HepG2 (cell line): Measurements from ENCODE around the gene CREB1. TPM values are rescaled to one million over a fixed set of nuclear protein-coding genes. Genes with fewer than 3 reads are reported as not detected.

ENCODE experiments used
- ARHGAP35 ChIP-seq: sonication (generic); formaldehyde crosslinking; IDR thresholded peaks from 2 replicates; pipeline ENCODE4 v1.9.0; 2022; ENCODE audit warnings: mild to moderate bottlenecking, inconsistent platforms, moderate library complexity, missing genetic modification reagents, borderline replicate concordance
- ATF1 ChIP-seq: IDR thresholded peaks from 2 replicates; pipeline ENCODE4 v1.6.1; 2016; ENCODE audit warnings: mild to moderate bottlenecking, control low read depth
- ATF5 ChIP-seq: sonication (generic); formaldehyde crosslinking; IDR thresholded peaks from 2 replicates; pipeline ENCODE4 v1.4.0; 2020; ENCODE audit warnings: mild to moderate bottlenecking, low read depth, missing genetic modification reagents
- EZH2 ChIP-seq: conservative IDR thresholded peaks from 2 replicates; pipeline ENCODE4 v1.6.1; 2012; ENCODE audit warnings: mild to moderate bottlenecking, low read depth, low read length, moderate library complexity
- HNRNPL ChIP-seq: fragments of 200-400 bp; formaldehyde crosslinking; IDR thresholded peaks from 2 replicates; pipeline ENCODE4 v1.6.1; 2017; ENCODE audit warnings: mild to moderate bottlenecking, low read depth, low read length
- IKZF1 ChIP-seq: fragments of 450-650 bp; IDR thresholded peaks from 2 replicates; pipeline ENCODE4 v1.7.1; 2016
- JDP2 ChIP-seq: sonication (generic); formaldehyde crosslinking; IDR thresholded peaks from 2 replicates; pipeline ENCODE4 v1.8.1; 2022; ENCODE audit warnings: missing genetic modification reagents, borderline replicate concordance
- RBM22 ChIP-seq: fragments of 200-400 bp; formaldehyde crosslinking; optimal IDR thresholded peaks from 2 replicates; pipeline ENCODE3; 2017; ENCODE audit warnings: mild to moderate bottlenecking, low read length, moderate library complexity
- SP4 ChIP-seq: sonication (generic); formaldehyde crosslinking; IDR thresholded peaks from 2 replicates; pipeline ENCODE4 v1.8.1; 2023; ENCODE audit warnings: mild to moderate bottlenecking, missing genetic modification reagents
- ZBTB1 ChIP-seq: sonication (generic); formaldehyde crosslinking; IDR thresholded peaks from 2 replicates; pipeline ENCODE4 v1.4.0; 2020; ENCODE audit warnings: missing genetic modification reagents, borderline replicate concordance
- ZBTB4 ChIP-seq: sonication (generic); formaldehyde crosslinking; IDR thresholded peaks from 2 replicates; pipeline ENCODE4 v1.4.0; 2020; ENCODE audit warnings: missing genetic modification reagents, mild to moderate bottlenecking, borderline replicate concordance
- ZNF383 ChIP-seq: sonication (generic); formaldehyde crosslinking; IDR thresholded peaks from 2 replicates; pipeline ENCODE4 v1.4.0; 2020; ENCODE audit warnings: missing genetic modification reagents, mild to moderate bottlenecking, borderline replicate concordance
- ZNF564 ChIP-seq: sonication (generic); formaldehyde crosslinking; IDR thresholded peaks from 2 replicates; pipeline ENCODE4 v1.8.1; 2023; ENCODE audit warnings: mild to moderate bottlenecking, missing genetic modification reagents
- ZNF724P ChIP-seq: sonication (generic); formaldehyde crosslinking; IDR thresholded peaks from 2 replicates; pipeline ENCODE4 v1.8.0; 2022; ENCODE audit warnings: missing genetic modification reagents, borderline replicate concordance
- ZNF790 ChIP-seq: sonication (generic); formaldehyde crosslinking; IDR thresholded peaks from 2 replicates; pipeline ENCODE4 v1.8.0; 2022; ENCODE audit warnings: missing genetic modification reagents, mild to moderate bottlenecking, borderline replicate concordance
- ZSCAN12 ChIP-seq: sonication (generic); formaldehyde crosslinking; IDR thresholded peaks from 2 replicates; pipeline ENCODE4 v1.9.0; 2021; ENCODE audit warnings: mild to moderate bottlenecking, missing genetic modification reagents
- polyA plus RNA-seq, 8 experiments: library from polyadenylated mRNA; depleted of rRNA in 3 of 8; stranded (reverse) in 7 of 8; unstranded in 1 of 8; fragments of >200 nt; fragmentation: Illumina TruSeq in 4 of 8; extraction: Trizol in 4 of 8; gene quantifications; 2 replicates each; pipeline versions ENCODE4 v1.2.1 to v1.2.3, GENCODE V29; 2011 to 2016; ENCODE audit warnings: low read depth in 4 of 8, missing spikeins in 1 of 8, mixed read lengths in 1 of 8; ENCODE audit not compliant: insufficient read depth in 1 of 8
- total RNA-seq, 5 experiments: library from RNA; depleted of rRNA; stranded (reverse); fragments of >200 nt; fragmentation: Illumina TruSeq; extraction: Trizol; gene quantifications; 2 replicates each; pipeline ENCODE4 v1.2.3, GENCODE V29; 2016; ENCODE audit warnings: low read depth in 1 of 5
- TF ChIP-seq, protein P1 (sequence below): sonication (generic); formaldehyde crosslinking; IDR thresholded peaks from 2 replicates; pipeline ENCODE4 v1.5.1; 2020; ENCODE audit warnings: mild to moderate bottlenecking, missing genetic modification reagents, borderline replicate concordance

The CREB1 gene
- total and polyA plus RNA-seq, 2 of the 13 experiments (the other 11 are each of a cell fraction or from before 2014, with no cell fraction given) = 51.8 to 51.9 TPM

DNA sequence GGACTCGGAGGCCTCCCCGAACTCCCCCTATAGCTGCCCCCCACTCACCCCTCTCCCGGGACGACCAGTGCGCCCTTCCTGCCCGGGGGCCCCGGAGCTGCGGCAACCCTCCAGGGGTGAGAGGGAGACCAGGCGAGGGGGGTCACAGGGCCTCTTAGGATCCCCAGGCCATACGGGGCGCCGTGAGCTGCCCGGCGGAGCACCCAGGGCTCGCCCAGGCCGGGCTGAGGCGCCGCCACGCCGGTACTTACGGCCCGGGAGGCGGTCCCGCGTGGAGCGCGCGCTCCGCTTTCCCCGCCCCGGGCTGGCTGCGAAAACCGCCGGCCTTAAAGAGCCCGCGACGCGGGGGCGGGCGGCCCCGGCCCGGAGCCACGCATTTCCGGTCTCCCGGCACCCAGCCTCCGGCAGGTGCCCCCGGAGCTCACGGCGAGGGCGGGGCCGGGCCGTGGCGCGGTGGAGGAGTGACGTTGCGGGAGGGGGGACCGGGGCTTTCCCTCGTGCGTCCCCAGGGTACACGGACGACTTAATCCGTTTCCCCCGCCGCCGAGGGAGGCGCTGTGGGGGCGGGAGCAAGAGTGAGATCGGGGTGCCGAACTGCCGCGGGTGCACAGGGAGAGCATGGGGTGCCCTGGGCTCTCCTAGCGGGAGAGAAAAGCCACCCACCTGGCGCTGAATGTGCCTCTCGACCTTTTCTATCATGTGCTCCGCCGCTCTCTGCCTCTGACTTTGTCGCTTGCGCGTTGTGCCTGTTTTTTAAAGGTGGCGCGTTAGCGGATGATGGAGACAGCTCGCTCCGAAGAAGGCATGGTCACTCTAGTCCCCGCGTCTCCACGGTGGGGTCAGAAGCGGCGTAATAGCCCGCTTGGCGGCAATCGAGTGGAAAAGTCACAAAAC, 95.5 kb downstream of the CREB1 start, which contains the start of gene METTL21A (continued):
- TF ChIP-seq, protein P1, sequence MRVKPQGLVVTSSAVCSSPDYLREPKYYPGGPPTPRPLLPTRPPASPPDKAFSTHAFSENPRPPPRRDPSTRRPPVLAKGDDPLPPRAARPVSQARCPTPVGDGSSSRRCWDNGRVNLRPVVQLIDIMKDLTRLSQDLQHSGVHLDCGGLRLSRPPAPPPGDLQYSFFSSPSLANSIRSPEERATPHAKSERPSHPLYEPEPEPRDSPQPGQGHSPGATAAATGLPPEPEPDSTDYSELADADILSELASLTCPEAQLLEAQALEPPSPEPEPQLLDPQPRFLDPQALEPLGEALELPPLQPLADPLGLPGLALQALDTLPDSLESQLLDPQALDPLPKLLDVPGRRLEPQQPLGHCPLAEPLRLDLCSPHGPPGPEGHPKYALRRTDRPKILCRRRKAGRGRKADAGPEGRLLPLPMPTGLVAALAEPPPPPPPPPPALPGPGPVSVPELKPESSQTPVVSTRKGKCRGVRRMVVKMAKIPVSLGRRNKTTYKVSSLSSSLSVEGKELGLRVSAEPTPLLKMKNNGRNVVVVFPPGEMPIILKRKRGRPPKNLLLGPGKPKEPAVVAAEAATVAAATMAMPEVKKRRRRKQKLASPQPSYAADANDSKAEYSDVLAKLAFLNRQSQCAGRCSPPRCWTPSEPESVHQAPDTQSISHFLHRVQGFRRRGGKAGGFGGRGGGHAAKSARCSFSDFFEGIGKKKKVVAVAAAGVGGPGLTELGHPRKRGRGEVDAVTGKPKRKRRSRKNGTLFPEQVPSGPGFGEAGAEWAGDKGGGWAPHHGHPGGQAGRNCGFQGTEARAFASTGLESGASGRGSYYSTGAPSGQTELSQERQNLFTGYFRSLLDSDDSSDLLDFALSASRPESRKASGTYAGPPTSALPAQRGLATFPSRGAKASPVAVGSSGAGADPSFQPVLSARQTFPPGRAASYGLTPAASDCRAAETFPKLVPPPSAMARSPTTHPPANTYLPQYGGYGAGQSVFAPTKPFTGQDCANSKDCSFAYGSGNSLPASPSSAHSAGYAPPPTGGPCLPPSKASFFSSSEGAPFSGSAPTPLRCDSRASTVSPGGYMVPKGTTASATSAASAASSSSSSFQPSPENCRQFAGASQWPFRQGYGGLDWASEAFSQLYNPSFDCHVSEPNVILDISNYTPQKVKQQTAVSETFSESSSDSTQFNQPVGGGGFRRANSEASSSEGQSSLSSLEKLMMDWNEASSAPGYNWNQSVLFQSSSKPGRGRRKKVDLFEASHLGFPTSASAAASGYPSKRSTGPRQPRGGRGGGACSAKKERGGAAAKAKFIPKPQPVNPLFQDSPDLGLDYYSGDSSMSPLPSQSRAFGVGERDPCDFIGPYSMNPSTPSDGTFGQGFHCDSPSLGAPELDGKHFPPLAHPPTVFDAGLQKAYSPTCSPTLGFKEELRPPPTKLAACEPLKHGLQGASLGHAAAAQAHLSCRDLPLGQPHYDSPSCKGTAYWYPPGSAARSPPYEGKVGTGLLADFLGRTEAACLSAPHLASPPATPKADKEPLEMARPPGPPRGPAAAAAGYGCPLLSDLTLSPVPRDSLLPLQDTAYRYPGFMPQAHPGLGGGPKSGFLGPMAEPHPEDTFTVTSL = peak; percentile 60; the same call in 1 of the 2 replicates
- TF ChIP-seq ZNF724P (CRISPR knock-in tag) (peak; percentile 54; the same call in 1 of the 2 replicates), ZNF564 (CRISPR knock-in tag) (peak; percentile 13; the same call in 1 of the 2 replicates), JDP2 (CRISPR knock-in tag) (no peak), ATF1 (CRISPR knock-in tag) (no peak), ATF5 (peak; percentile 60; the same call in 1 of the 2 replicates), RBM22 (no peak), ZBTB1 (CRISPR knock-in tag) (no peak), IKZF1 (no peak), ZNF790 (peak; percentile 98), ZNF383 (no peak; the same call in 1 of the 2 replicates), ARHGAP35 (CRISPR knock-in tag) (peak; percentile 89), HNRNPL (no peak), ZBTB4 (CRISPR knock-in tag) (no peak), ZSCAN12 (CRISPR knock-in tag) (no peak; the same call in 1 of the 2 replicates), EZH2 (no peak), SP4 (CRISPR knock-in tag) (peak; percentile 93)
